Neural cell (in vitro differentiated cells): ENCODE measurements around the gene CCL17. TPM values are rescaled to one million over a fixed set of nuclear protein-coding genes. Genes with fewer than 3 reads are reported as not detected.
"Not testable (repeated sequence)": the region's sequence is repeated elsewhere in the genome, so short reads cannot be mapped to it uniquely, and the experiment has no call there.

Source experiments
- H2AFZ ChIP-seq: fragments of 200-600, 300-800 bp; sonication (generic), shearing (Covaris generic); 2 replicates; pipeline ENCODE4 v1.6.0; 2014; ENCODE audit warnings: low read depth, mild to moderate bottlenecking, antibody characterized with exemption, low read length, moderate library complexity
- H3F3A ChIP-seq: fragments of 200-600 bp; shearing (Covaris generic); 2 replicates; pipeline ENCODE4 v1.6.1; 2016; ENCODE audit warnings: mild to moderate bottlenecking, moderate library complexity, mixed read lengths, antibody characterized with exemption, low read length; ENCODE audit not compliant: insufficient read depth, poor library complexity, severe bottlenecking
- H3K27ac ChIP-seq: fragments of 200-600, 300-800 bp; sonication (generic), shearing (Covaris generic); 2 replicates; pipeline ENCODE4 v1.5.1; 2014; ENCODE audit warnings: mild to moderate bottlenecking, low read length, moderate library complexity
- H3K27me3 ChIP-seq: fragments of 300-800, 200-600 bp; sonication (generic), shearing (Covaris generic); 2 replicates; pipeline ENCODE4 v1.6.0; 2014; ENCODE audit warnings: mild to moderate bottlenecking, low read depth, low read length, moderate library complexity; ENCODE audit not compliant: insufficient read depth
- H3K36me3 ChIP-seq: fragments of 300-800, 200-600 bp; sonication (generic), shearing (Covaris generic); 2 replicates; pipeline ENCODE4 v1.5.1; 2014; ENCODE audit warnings: mild to moderate bottlenecking, antibody characterized with exemption, low read length, moderate library complexity; ENCODE audit not compliant: insufficient read depth
- H3K4me2 ChIP-seq: fragments of 300-800, 200-600 bp; sonication (generic), shearing (Covaris generic); 2 replicates; pipeline ENCODE4 v1.6.0; 2014; ENCODE audit warnings: mild to moderate bottlenecking, low read length
- H3K4me3 ChIP-seq: fragments of 300-800, 200-600 bp; sonication (generic), shearing (Covaris generic); 2 replicates; pipeline ENCODE4 v1.5.1; 2014; ENCODE audit warnings: mild to moderate bottlenecking, low read length, moderate library complexity
- H3K79me2 ChIP-seq: fragments of 200-600 bp; shearing (Covaris generic); replicated peaks from 2 replicates; pipeline ENCODE4 v1.6.0; 2014; ENCODE audit warnings: mild to moderate bottlenecking, low read length, moderate library complexity; ENCODE audit not compliant: insufficient read depth
- H3K9ac ChIP-seq: fragments of 300-800, 200-600 bp; sonication (generic), shearing (Covaris generic); 2 replicates; pipeline ENCODE4 v1.6.1; 2016; ENCODE audit warnings: mild to moderate bottlenecking, low read length, mixed read lengths
- H3K9me2 ChIP-seq: fragments of 200-600 bp; shearing (Covaris generic); 2 replicates; pipeline ENCODE4 v1.6.1; 2016; ENCODE audit warnings: mild to moderate bottlenecking, low read length, mixed read lengths; ENCODE audit not compliant: insufficient read depth
- H3K9me3 ChIP-seq: fragments of 200-600, 300-800 bp; sonication (generic), shearing (Covaris generic); 2 replicates; pipeline ENCODE4 v1.6.1; 2016; ENCODE audit warnings: mild to moderate bottlenecking, mixed run types, low read length, moderate library complexity, mixed read lengths
- H4K20me1 ChIP-seq: fragments of 200-600 bp; shearing (Covaris generic); 2 replicates; pipeline ENCODE4 v1.6.1; 2016; ENCODE audit warnings: mild to moderate bottlenecking, mixed run types; ENCODE audit not compliant: insufficient read depth
- CTCF ChIP-seq: fragments of 450-650 bp; IDR thresholded peaks from 2 replicates; pipeline ENCODE4 v1.5.1; 2014; ENCODE audit warnings: antibody characterized with exemption, mild to moderate bottlenecking, moderate library complexity; ENCODE audit not compliant: poor library complexity, severe bottlenecking
- EP300 ChIP-seq: fragments of 450-650 bp; conservative IDR thresholded peaks from 2 replicates; pipeline ENCODE4 v1.6.1; 2014; ENCODE audit warnings: antibody characterized with exemption, mild to moderate bottlenecking, moderate library complexity; ENCODE audit not compliant: poor library complexity, severe bottlenecking
- EZH2 ChIP-seq: fragments of 200-600, 300-800 bp; shearing (Covaris generic), sonication (generic); IDR thresholded peaks from 2 replicates; pipeline ENCODE4 v1.6.1; 2014; ENCODE audit warnings: antibody characterized with exemption, low read length, borderline replicate concordance, mild to moderate bottlenecking; ENCODE audit not compliant: insufficient read depth, poor library complexity, severe bottlenecking
- MXI1 ChIP-seq: fragments of 450-650 bp; conservative IDR thresholded peaks from 2 replicates; pipeline ENCODE4 v1.6.1; 2014; ENCODE audit warnings: antibody characterized with exemption, mild to moderate bottlenecking; ENCODE audit not compliant: poor library complexity, severe bottlenecking
- POLR2AphosphoS5 ChIP-seq: IDR thresholded peaks from 2 replicates; pipeline ENCODE4 v1.6.1; 2012
- RAD21 ChIP-seq: fragments of 450-650 bp; conservative IDR thresholded peaks from 2 replicates; pipeline ENCODE4 v1.6.1; 2014; ENCODE audit warnings: antibody characterized with exemption, mild to moderate bottlenecking, moderate library complexity
- REST ChIP-seq: IDR thresholded peaks from 2 replicates; pipeline ENCODE4 v1.6.1; 2012; ENCODE audit warnings: borderline replicate concordance
- SMC3 ChIP-seq: fragments of 450-650 bp; conservative IDR thresholded peaks from 2 replicates; pipeline ENCODE4 v1.6.1; 2014; ENCODE audit warnings: antibody characterized with exemption, mild to moderate bottlenecking, moderate library complexity; ENCODE audit not compliant: poor library complexity
- TAF1 ChIP-seq: IDR thresholded peaks from 2 replicates; pipeline ENCODE4 v1.6.1; 2012; ENCODE audit warnings: low read depth
- polyA plus RNA-seq: library from polyadenylated mRNA; depleted of rRNA; stranded (reverse); fragments of >200 nt; gene quantifications from 2 replicates; pipeline ENCODE4 v1.2.3, GENCODE V29; 2014

The CCL17 gene
- polyA plus RNA-seq, 1 donor from 2014 or later, result not detected

GRCh38 chr16:57395026-57395425, 9.5 kb upstream of the CCL17 start:
- TF ChIP-seq REST, result no peak
- no peak for TF ChIP-seq SMC3
- no peak for TF ChIP-seq EP300
- TF ChIP-seq POLR2AphosphoS5, result no peak
- no peak for TF ChIP-seq MXI1
- TF ChIP-seq RAD21, result no peak
- Histone ChIP-seq H3K9ac (no peak overlapping the region), H4K20me1 (no peaks in the 10 kb centered on the region), H2AFZ (no peak overlapping the region), H3K9me2 (no peaks in the 10 kb centered on the region), H3K36me3 (no peaks in the 10 kb centered on the region), H3K27me3 (no peaks in the 10 kb centered on the region), H3K79me2 (no peaks in the 10 kb centered on the region), H3K4me2 (no peak overlapping the region), H3F3A (no peaks in the 10 kb centered on the region), H3K27ac (no peak overlapping the region), H3K9me3 (no peaks in the 10 kb centered on the region), H3K4me3 (no peak overlapping the region)

- TF ChIP-seq MXI1 (no peak), RAD21 (no peak), CTCF (no peak), TAF1 (no peak), EP300 (no peak), REST (no peak), EZH2 (no peak), POLR2AphosphoS5 (no peak), SMC3 (no peak)
- H3K9ac ChIP-seq, result no peak overlapping the region
- no peak overlapping the region for H3K4me2 ChIP-seq
Observed at GRCh38 chr16:57396786-57397185, 7.8 kb upstream of the CCL17 start.

GRCh38 chr16:57397493-57397892, 7.1 kb upstream of the CCL17 start:
- not testable (repeated sequence) for H4K20me1 ChIP-seq, H3K27ac ChIP-seq, H3K9me3 ChIP-seq, H3K4me3 ChIP-seq, H2AFZ ChIP-seq, H3K36me3 ChIP-seq, H3K27me3 ChIP-seq, H3K9ac ChIP-seq, H3K4me2 ChIP-seq, H3K9me2 ChIP-seq, H3K79me2 ChIP-seq, H3F3A ChIP-seq

More at GRCh38 chr16:57396786-57397185, 7.8 kb upstream of the CCL17 start:
- Histone ChIP-seq H4K20me1 (no peaks in the 10 kb centered on the region), H3K4me3 (no peak overlapping the region), H3K9me2 (no peaks in the 10 kb centered on the region), H3K79me2 (no peaks in the 10 kb centered on the region), H2AFZ (no peak overlapping the region), H3K9me3 (no peaks in the 10 kb centered on the region), H3K36me3 (no peaks in the 10 kb centered on the region), H3F3A (no peaks in the 10 kb centered on the region), H3K27me3 (no peaks in the 10 kb centered on the region), H3K27ac (no peak overlapping the region)
